ENCODE results near the gene C2CD4D.

DNA sequence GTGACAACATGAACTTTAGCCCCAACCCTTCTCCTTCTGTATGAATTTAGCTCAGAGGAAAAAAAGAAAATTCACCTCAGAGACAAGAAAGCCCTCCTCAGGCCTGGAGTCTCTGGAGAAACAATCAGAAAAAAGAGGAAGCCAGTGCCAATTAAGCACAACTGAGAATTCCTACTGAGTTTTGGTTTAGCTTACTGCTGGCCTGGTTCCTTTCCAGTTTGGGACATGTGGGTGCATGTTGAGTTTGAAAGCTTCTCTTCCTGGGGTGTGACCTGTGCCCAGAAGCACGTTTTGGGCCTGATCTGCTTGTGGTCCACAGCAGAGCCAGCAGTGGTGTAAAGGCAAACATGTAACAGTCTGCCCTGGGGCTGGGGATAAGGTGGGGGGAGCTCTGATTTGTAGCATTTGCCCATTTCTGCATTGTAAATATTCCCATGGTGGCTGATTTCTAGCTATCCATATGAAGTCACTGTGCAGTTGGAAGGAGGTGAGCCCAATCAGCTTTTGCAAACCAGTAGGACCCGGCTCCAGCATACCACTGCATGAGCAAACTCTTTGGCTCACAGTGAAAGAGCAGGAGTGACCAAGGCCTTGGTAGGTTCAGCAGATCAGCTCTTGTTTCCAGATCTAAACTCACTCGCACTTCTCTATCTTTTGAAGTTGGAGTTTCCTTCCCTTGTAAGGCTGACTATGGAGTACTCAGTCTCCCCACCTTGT, 18.6 kb upstream of the C2CD4D start:
- TF ChIP-seq, protein P1, sequence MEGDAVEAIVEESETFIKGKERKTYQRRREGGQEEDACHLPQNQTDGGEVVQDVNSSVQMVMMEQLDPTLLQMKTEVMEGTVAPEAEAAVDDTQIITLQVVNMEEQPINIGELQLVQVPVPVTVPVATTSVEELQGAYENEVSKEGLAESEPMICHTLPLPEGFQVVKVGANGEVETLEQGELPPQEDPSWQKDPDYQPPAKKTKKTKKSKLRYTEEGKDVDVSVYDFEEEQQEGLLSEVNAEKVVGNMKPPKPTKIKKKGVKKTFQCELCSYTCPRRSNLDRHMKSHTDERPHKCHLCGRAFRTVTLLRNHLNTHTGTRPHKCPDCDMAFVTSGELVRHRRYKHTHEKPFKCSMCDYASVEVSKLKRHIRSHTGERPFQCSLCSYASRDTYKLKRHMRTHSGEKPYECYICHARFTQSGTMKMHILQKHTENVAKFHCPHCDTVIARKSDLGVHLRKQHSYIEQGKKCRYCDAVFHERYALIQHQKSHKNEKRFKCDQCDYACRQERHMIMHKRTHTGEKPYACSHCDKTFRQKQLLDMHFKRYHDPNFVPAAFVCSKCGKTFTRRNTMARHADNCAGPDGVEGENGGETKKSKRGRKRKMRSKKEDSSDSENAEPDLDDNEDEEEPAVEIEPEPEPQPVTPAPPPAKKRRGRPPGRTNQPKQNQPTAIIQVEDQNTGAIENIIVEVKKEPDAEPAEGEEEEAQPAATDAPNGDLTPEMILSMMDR (conservative IDR thresholded peaks at IDR 0.05; ENCODE audit: low read depth, low read length): no peak
- no peak for TF ChIP-seq EZH2 (IDR thresholded peaks at IDR 0.05; ENCODE audit: borderline replicate concordance, low read depth, low read length, poor library complexity, severe bottlenecking)
